SH-SY5Y (cell line): ENCODE measurements around the gene PKNOX2.

ENCODE experiments used
- GATA2 ChIP-seq: IDR thresholded peaks from 2 replicates; pipeline ENCODE4 v1.6.1; 2011; ENCODE audit warnings: mild to moderate bottlenecking, low read depth, low read length
- GATA3 ChIP-seq: IDR thresholded peaks from 2 replicates; pipeline ENCODE4 v1.6.1; 2011; ENCODE audit warnings: low read depth, mild to moderate bottlenecking, low read length, moderate library complexity

Gene PKNOX2

GRCh38 chr11:125273519-125274000 is 109.0 kb downstream of the PKNOX2 start:
- TF ChIP-seq GATA2, result no peak
- TF ChIP-seq GATA3, result no peak

GRCh38 chr11:125274309-125274708 is 109.8 kb downstream of the PKNOX2 start:
- TF ChIP-seq GATA2 (no peak), GATA3 (no peak)

- no peak for TF ChIP-seq GATA2
- no peak for TF ChIP-seq GATA3
These were observed 110.2 kb downstream of the PKNOX2 start for GRCh38 chr11:125274774-125275173.

GRCh38 chr11:125275905-125276618 is 111.5 kb downstream of the PKNOX2 start:
- no peak for TF ChIP-seq GATA3
- TF ChIP-seq GATA2, result no peak

- TF ChIP-seq GATA3 (no peak), GATA2 (no peak)
These were observed 112.0 kb downstream of the PKNOX2 start for GRCh38 chr11:125276619-125276976.

- no peak for TF ChIP-seq GATA3
- TF ChIP-seq GATA2, result no peak
These were observed 115.3 kb downstream of the PKNOX2 start for GRCh38 chr11:125279676-125280418.

- TF ChIP-seq GATA3, result no peak
- no peak for TF ChIP-seq GATA2
These were observed 116.1 kb downstream of the PKNOX2 start for GRCh38 chr11:125280646-125281045.

- TF ChIP-seq GATA3 (no peak), GATA2 (no peak)
These were observed 117.5 kb downstream of the PKNOX2 start for GRCh38 chr11:125281831-125282595.

- TF ChIP-seq GATA2 (no peak), GATA3 (no peak)
These were observed 118.0 kb downstream of the PKNOX2 start for GRCh38 chr11:125282596-125282914.

GRCh38 chr11:125284245-125284850 is 119.8 kb downstream of the PKNOX2 start:
- TF ChIP-seq GATA3, result no peak
- no peak for TF ChIP-seq GATA2

GRCh38 chr11:125285844-125286243 is 121.3 kb downstream of the PKNOX2 start:
- TF ChIP-seq GATA2, result no peak

GRCh38 chr11:125286486-125286885 is 121.9 kb downstream of the PKNOX2 start:
- TF ChIP-seq GATA3 (no peak), GATA2 (no peak)

GRCh38 chr11:125287491-125288210 is 123.1 kb downstream of the PKNOX2 start:
- TF ChIP-seq GATA3 (no peak), GATA2 (no peak)
